GM20431 (cell line): ENCODE measurements around the gene CRYAB.

Experiments
- in situ Hi-C: fragments of 300-500 bp; cut with MseI, MboI; formaldehyde crosslinking; loops from one replicate; pipeline ENCODE4 v1.15.0; 2020; ENCODE audit warnings: low sequenced_read_pairs; ENCODE audit not compliant: unreplicated experiment

The CRYAB gene

GRCh38 chr11:111911563-111912401 lies at the start of gene CRYAB:
CRYAB (minus strand) TSS chr11:111911770; CDS start chr11:111911724, 46 bp downstream.
- in situ Hi-C loops = no loop called here

- in situ Hi-C loops = no loop called here
Observed at GRCh38 chr11:111960916-111961315, 49.3 kb upstream of the CRYAB start.

GRCh38 chr11:111957663-111958444 lies 46.3 kb upstream of the CRYAB start:
- in situ Hi-C loops = no loop called here

- in situ Hi-C loops = no loop called here
Observed at GRCh38 chr11:111954154-111954553, 42.6 kb upstream of the CRYAB start.

- in situ Hi-C loops = no loop called here
Observed at GRCh38 chr11:111951565-111951964, 40.0 kb upstream of the CRYAB start.

- in situ Hi-C loops = no loop called here
Observed at GRCh38 chr11:111949519-111950426, 38.2 kb upstream of the CRYAB start.

- in situ Hi-C loops = no loop called here
Observed at GRCh38 chr11:111947143-111947542, 35.6 kb upstream of the CRYAB start.

- in situ Hi-C loops = no loop called here
Observed at GRCh38 chr11:111946499-111946898, 34.9 kb upstream of the CRYAB start.

- in situ Hi-C loops = no loop called here
Observed at GRCh38 chr11:111945198-111945597, 33.6 kb upstream of the CRYAB start.

- in situ Hi-C loops = no loop called here
Observed at GRCh38 chr11:111944651-111945051, 33.1 kb upstream of the CRYAB start.

- in situ Hi-C loops = no loop called here
Observed at GRCh38 chr11:111944139-111944538, 32.6 kb upstream of the CRYAB start.

GRCh38 chr11:111942829-111943228 lies 31.3 kb upstream of the CRYAB start:
- in situ Hi-C loops = no loop called here

GRCh38 chr11:111941963-111942362 lies 30.4 kb upstream of the CRYAB start:
- in situ Hi-C loops = no loop called here

- in situ Hi-C loops = no loop called here
Observed at GRCh38 chr11:111939836-111940604, 28.4 kb upstream of the CRYAB start.

- in situ Hi-C loops = no loop called here
Observed at GRCh38 chr11:111938687-111939160, 27.2 kb upstream of the CRYAB start.

- in situ Hi-C loops = no loop called here
Observed at GRCh38 chr11:111937844-111938243, 26.3 kb upstream of the CRYAB start.

GRCh38 chr11:111937461-111937769 lies 25.8 kb upstream of the CRYAB start:
- in situ Hi-C loops = no loop called here

- in situ Hi-C loops = no loop called here
Observed at GRCh38 chr11:111936040-111936540, 24.5 kb upstream of the CRYAB start.

GRCh38 chr11:111935317-111936039 lies 23.9 kb upstream of the CRYAB start:
- in situ Hi-C loops = no loop called here
